Activated CD4-positive, alpha-beta memory T cell treated with anti-CD3 and anti-CD28 coated beads, Interleukin-2, amount 10 ng/mL, durations not matched to agents 7 days and 5 days (primary cell): Measurements from ENCODE around the gene SUSD5. TPM values are rescaled to one million over a fixed set of nuclear protein-coding genes. Genes with fewer than 3 reads are reported as not detected.

Experiments used
- total RNA-seq, 2 experiments: library from RNA; stranded (reverse); gene quantifications; one replicate each; pipeline ENCODE4 v1.2.3, GENCODE V29; 2021

SUSD5 gene
- total RNA-seq, 2 experiments from 2014 or later: not detected

Other genes starting within 250 kb of the SUSD5 start
- gene GLB1, start 121.7 kb downstream of the SUSD5 start, total RNA-seq: 10 to 100 TPM; 50.0 to 51.7 TPM
- 1 to 10 TPM; 9.1 to 9.7 TPM for gene TMPPE, start 121.7 kb downstream of the SUSD5 start, total RNA-seq
- gene CRTAP, start 104.8 kb downstream of the SUSD5 start, total RNA-seq: 10 to 100 TPM; 40.9 to 42.6 TPM
- not detected for gene FBXL2, start 58.6 kb upstream of the SUSD5 start, total RNA-seq
- gene UBP1, start 221.6 kb upstream of the SUSD5 start, total RNA-seq: 10 to 100 TPM; 56.1 to 59.8 TPM